HG02763 (cell line): Measurements from ENCODE around the gene PCDH9.

ENCODE experiments used
- ATAC-seq: cut with Tn5 transposase; IDR thresholded peaks from one replicate; pipeline ENCODE4 v1.9.1; 2021; ENCODE audit warnings: mild to moderate bottlenecking, moderate library complexity; ENCODE audit not compliant: unreplicated experiment

PCDH9 gene

GRCh38 chr13:67168384-67168783, 61.8 kb downstream of the PCDH9 start:
- no peak for ATAC-seq

- no peak for ATAC-seq
These were observed 62.7 kb downstream of the PCDH9 start for GRCh38 chr13:67167420-67167819.

GRCh38 chr13:67161176-67161575, 69.0 kb downstream of the PCDH9 start:
- no peak for ATAC-seq

GRCh38 chr13:67158903-67159302, 71.2 kb downstream of the PCDH9 start:
- no peak for ATAC-seq

- ATAC-seq: no peak
These were observed 73.4 kb downstream of the PCDH9 start for GRCh38 chr13:67156723-67157060.

GRCh38 chr13:67155898-67156722, 74.0 kb downstream of the PCDH9 start:
- ATAC-seq: no peak

GRCh38 chr13:67152085-67152484, 78.1 kb downstream of the PCDH9 start:
- no peak for ATAC-seq

- ATAC-seq: no peak
These were observed 78.5 kb downstream of the PCDH9 start for GRCh38 chr13:67151652-67152051.

GRCh38 chr13:67150608-67151007, 79.5 kb downstream of the PCDH9 start:
- no peak for ATAC-seq

- ATAC-seq: no peak
These were observed 82.0 kb downstream of the PCDH9 start for GRCh38 chr13:67148161-67148571.

GRCh38 chr13:67147342-67148133, 82.6 kb downstream of the PCDH9 start:
- ATAC-seq: no peak

- no peak for ATAC-seq
These were observed 83.5 kb downstream of the PCDH9 start for GRCh38 chr13:67146523-67147130.

GRCh38 chr13:67145950-67146349, 84.2 kb downstream of the PCDH9 start:
- no peak for ATAC-seq

- no peak for ATAC-seq
These were observed 86.5 kb downstream of the PCDH9 start for GRCh38 chr13:67143544-67144115.

GRCh38 chr13:67140006-67140405, 90.1 kb downstream of the PCDH9 start:
- ATAC-seq: no peak

GRCh38 chr13:67139551-67139950, 90.6 kb downstream of the PCDH9 start:
- no peak for ATAC-seq

GRCh38 chr13:67138970-67139369, 91.2 kb downstream of the PCDH9 start:
- no peak for ATAC-seq

- no peak for ATAC-seq
These were observed 92.9 kb downstream of the PCDH9 start for GRCh38 chr13:67137044-67137735.

- no peak for ATAC-seq
These were observed 94.0 kb downstream of the PCDH9 start for GRCh38 chr13:67136157-67136556.

GRCh38 chr13:67135356-67135755, 94.8 kb downstream of the PCDH9 start:
- ATAC-seq: no peak
